Measurements from ENCODE around the gene SHF.

SHF gene

GRCh38 chr15:45123397-45123796, 64.4 kb downstream of the SHF start:
- TF ChIP-seq CTCF (IDR thresholded peaks at IDR 0.05; ENCODE audit: borderline replicate concordance, insufficient read depth, low read depth, low read length): no peak
- H3K4me3 ChIP-seq (ENCODE audit: low read depth, low read length): no peak overlapping the region

- no peak overlapping the region for H3K4me3 ChIP-seq (ENCODE audit: low read depth, low read length)
- no peak for TF ChIP-seq CTCF (IDR thresholded peaks at IDR 0.05; ENCODE audit: borderline replicate concordance, insufficient read depth, low read depth, low read length)
Measured at GRCh38 chr15:45122719-45123118, 65.0 kb downstream of the SHF start.

GRCh38 chr15:45121706-45122417, 65.9 kb downstream of the SHF start:
- no peak overlapping the region for H3K4me3 ChIP-seq (ENCODE audit: low read depth, low read length)
- TF ChIP-seq CTCF (IDR thresholded peaks at IDR 0.05; ENCODE audit: borderline replicate concordance, insufficient read depth, low read depth, low read length): no peak

GRCh38 chr15:45121020-45121419, 66.7 kb downstream of the SHF start:
- no peak for TF ChIP-seq CTCF (IDR thresholded peaks at IDR 0.05; ENCODE audit: borderline replicate concordance, insufficient read depth, low read depth, low read length)
- H3K4me3 ChIP-seq (ENCODE audit: low read depth, low read length): no peak overlapping the region

GRCh38 chr15:45120081-45120972, 67.4 kb downstream of the SHF start:
- H3K4me3 ChIP-seq (ENCODE audit: low read depth, low read length): no peak overlapping the region
- TF ChIP-seq CTCF (IDR thresholded peaks at IDR 0.05; ENCODE audit: borderline replicate concordance, insufficient read depth, low read depth, low read length): no peak

- no peak overlapping the region for H3K4me3 ChIP-seq (ENCODE audit: low read depth, low read length)
- no peak for TF ChIP-seq CTCF (IDR thresholded peaks at IDR 0.05; ENCODE audit: borderline replicate concordance, insufficient read depth, low read depth, low read length)
Measured at GRCh38 chr15:45118996-45119395, 68.8 kb downstream of the SHF start.
